Measurements from ENCODE around the gene EEPD1.

The EEPD1 gene

DNA sequence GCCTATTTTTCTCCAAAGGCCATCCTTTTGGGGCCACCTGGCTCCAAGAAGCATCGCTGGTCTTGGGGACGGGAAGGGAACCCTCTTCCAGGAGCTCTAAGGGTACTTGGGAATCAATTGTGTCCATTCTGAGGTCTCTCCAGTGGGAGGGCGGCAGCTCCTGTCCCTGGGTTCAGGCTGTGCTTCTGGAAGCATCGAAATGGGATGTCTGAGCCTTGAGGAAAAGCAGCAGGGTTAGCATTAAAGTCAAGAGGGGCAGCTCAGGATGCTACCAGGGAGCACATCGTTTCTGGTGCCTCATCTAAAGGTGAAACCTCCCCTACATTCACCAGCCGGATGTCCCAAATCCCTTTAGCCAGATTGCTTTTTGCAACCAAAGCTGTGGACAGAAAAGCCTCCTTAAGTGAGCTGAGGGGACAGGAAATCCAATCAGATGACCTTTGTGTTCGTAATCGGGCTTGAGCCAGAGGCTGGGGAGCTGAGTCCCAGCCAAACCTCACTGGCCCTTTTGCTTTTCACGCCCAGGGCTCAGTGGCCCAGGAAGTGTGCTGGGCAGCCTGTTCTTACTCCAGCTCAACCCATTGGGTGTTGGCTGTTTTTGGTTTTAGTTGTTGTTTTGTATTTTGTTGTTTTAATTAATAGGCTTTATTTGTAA is 147.8 kb downstream of the EEPD1 start:
- DNase-seq (ENCODE audit: low spot score): no peak

DNA sequence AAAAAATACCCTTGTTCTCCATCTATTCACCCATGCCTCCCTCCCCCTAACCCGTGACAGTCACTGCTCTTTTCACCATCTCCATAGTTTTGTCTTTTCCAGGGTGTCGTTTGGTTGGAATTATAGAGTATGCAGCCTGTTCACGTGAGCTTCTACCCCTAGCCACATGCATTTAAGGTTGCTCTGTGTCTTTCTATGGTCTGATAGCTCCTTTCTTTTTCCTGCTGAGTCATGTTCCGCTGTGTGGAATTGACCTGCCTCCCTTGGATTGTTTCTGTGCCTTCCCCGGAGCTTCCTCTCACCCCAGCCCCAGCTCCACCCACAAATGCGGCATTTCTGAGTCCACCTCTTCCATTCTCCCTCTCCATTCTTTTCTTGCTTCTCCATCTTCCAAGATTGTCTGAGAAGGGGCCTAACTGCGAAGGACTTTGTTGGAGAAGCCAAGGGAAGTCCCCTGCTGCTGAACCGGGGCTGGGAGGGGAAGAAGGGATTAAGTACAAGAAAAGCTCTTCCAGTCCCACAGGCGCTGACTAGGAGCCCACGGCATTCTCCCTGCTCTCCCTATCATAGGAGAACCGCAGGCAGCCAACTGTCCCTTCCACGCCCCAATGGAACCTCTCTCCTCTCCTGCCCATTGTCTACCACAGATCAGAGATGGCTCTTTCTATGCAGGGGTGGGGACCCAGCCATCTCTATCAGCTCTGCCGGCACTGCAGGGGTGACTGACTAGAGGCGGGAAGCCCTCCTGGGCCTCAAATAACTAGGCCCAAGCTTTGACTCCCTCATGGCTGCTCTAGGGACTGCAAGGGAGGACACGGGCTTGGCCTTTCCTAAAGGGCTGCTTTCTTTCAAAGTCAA is 149.1 kb downstream of the EEPD1 start:
- no peak for DNase-seq (ENCODE audit: low spot score)

DNA sequence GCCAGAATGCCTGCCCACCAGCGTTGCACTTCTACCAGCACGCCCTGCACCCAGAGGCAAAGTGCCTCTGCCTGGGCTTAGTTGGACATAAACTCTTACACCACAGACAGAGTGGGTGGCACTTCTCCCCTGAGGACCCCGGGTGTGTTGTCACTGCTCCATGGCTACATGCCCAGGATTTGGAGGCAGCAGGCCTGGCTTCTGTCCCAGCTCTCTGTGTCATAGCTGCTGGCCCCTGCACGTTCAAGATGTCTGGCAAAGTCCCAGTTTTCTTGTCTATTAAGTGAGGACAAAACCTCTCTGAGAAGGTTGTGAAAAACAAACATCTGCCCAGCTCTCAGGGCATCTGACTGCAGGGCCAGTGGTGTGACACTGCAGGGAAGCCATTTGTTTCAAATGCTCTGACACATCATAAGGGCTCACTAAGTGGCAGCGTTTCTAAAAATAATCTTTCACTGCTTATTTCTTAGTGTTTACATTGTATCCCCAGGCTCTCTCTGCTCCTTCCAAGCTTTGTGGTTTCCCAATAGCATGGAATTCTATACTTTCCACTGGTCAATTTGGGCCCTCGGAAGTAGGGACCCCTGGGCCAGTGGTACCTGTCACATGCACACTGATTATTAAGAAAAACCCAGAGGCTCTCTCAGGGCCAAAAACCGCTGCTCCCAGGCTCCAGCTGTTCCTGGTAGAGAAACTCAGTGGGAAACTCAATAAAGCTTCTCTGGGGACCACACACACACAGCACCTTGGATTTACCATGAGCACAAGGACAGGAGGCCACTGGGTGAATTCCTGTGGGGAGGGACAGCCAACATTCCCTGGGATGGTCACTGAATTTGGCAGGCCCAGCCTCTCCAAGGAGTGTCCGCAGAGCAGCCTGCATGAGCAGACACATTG is 150.4 kb downstream of the EEPD1 start:
- peak; percentile 71 for DNase-seq (ENCODE audit: low spot score)

DNA sequence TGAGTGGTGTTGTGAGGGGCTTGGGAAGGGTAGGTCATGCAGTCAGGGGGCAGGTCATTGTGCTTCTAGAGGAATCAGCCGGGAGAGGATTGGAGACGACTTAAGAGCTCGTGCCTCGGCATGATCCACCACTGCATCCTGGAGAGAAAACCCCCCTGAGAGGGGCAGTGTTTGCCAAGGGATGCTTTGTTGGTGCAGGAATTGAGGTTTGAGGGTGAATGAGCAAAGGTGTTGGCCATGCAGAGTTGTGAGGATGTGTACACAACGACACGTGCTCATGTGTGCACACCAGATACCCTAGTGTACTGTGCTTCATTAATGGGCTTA is 151.0 kb downstream of the EEPD1 start:
- DNase-seq (ENCODE audit: low spot score): no peak

DNA sequence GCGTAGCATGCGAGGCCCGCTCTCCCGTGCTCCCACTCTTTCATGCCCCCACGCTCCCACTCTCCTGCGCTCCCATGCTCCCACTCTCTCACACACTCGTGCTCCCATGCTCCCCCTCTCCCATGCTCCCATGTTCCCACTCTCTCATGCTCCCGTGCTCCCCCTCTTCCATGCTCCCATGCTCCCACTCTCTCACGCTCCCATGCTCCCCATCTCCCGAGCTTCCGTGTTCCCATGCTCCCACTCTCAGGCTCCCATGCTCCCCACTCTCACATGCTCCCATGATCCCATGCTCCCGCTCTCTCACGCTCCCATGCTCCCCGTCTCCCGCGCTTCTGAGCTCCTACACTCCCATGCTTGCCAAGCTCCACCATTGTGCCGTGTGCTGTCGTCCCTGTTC is 152.2 kb downstream of the EEPD1 start:
- no peak for DNase-seq (ENCODE audit: low spot score)

DNA sequence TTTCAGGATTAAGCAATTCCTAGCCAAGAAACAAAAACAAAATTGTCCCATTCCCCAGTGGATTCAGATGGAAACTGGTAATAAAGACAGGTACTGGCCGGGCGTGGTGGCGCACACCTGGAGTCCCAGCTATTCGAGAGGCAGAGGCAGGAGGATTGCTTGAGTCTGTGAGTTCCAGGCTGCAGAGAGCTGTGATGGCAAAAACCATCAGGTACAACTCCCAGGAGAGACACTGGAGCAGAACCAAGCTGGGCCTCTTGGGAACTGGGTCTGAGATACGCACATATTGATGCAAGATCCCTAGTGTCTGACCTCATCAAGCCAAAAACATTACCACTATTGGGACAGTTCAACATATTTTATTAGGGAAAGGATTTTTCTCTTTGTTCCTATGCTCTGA is 152.6 kb downstream of the EEPD1 start:
- no peak for DNase-seq (ENCODE audit: low spot score)

DNA sequence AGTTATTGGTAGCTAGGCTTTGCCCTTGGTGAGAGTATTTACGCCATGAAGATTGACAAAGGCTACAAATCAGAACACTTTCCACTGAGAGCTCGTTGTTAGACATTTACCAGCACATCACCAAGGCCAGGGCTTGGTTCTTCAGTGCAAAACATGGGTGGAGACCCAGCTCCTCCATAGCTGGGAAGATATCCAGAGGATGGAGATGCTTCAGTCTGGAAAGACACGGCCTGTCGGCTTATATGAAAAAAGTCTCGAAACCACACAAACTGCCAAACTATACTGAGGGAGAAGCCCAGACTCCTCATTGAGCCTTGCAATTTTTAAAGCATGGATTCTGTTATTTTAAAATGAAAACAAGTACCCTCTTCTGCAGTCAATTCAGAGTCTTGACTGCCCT is 153.2 kb downstream of the EEPD1 start:
- no peak for DNase-seq (ENCODE audit: low spot score)

DNA sequence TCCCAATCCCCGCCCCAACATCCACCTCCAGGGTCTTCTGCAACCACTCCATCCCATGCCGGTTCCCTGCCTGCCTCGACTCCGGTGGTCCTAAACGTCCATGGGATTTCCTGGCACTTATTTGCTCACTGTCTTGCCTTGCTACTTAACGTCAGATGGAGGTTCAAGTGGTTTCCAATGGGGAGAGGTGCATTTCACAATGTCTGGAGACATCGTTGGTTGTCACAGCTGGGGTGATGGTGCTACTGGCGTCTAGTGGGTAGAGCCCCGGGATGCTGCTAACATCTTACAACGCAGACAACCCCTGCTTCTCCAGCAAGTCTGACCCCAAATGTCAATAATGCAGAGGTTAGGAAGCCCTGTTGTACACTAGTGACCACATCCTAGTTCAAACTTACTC is 153.7 kb downstream of the EEPD1 start:
- DNase-seq (ENCODE audit: low spot score): no peak

DNA sequence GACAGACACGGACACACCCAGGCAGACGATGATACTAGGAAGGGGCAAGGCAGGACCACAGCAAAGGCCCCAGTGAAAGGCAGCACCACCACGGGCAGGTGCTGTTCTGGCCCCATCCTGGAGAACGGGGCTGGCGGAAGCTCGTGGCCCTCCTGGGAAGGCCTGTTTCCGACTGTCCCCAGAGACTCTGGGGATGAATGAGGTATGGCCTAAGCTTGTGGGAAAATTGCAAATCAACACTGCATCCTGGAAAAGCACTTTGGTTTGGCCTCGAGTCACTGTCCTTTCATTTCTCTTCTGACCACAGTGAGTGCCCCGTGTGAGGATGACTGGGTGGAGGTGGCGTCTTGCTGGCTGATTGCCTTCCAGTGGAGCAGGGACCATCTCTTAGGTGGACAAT is 155.0 kb downstream of the EEPD1 start:
- no peak for DNase-seq (ENCODE audit: low spot score)

DNA sequence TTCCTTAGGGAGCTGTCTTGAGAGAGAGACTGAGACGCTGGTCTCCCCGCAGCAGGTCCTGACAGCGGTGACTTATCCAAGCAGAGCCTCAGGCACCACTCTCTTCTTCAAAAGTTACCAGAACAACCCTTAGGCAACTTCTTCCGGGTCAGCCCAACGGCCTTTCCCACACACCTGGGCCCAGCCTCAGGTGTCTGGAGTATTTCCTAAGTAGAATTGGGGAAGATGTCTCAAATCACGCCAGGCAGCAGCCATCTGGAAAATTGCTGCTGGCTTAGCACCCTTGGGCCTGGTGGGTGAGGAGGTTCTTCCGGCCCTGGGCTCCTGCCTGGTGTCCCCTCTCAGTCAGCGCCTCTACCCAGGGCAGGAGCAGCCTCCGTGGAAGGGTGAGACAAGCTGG is 156.2 kb downstream of the EEPD1 start:
- no peak for DNase-seq (ENCODE audit: low spot score)

DNA sequence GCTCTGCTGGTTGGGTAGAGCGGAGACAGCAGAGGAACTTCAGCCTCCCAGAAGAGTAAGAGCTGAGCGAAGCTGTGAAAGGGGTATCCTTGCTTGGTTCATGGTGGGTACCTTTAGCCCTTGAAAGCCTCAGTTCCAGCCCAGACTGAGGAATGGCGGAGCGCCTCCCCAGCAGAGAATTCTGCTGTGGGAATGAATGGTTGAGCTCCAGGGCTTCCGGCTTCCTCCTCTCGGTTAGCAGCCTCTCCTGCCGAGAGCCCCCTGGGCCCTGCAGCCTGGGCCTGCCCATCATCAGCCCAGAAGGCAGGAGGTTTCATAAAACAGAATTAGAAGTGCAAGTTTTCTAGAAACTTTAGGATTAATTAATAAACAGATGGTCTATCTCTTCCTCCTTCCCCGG is 156.7 kb downstream of the EEPD1 start:
- DNase-seq (ENCODE audit: low spot score): no peak

DNA sequence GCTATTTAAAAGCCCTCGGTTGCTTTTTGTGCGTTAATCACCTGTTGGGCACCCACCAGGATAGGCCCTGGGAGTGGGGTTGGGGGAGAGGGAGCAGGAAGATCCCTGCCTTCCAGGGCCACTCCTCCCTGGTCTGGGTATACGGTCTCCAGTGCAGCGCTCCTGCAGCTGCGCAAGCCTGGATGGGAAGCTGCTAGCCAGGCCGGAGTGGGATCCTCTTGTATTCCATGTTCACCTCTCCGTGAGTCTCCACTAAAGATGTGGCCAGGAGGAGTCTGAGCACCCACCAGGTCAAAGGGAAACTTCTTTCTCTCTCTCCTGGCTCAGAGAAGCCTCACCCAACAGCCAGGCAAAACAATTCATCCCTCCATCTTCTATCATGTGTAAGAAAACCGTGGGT is 157.8 kb downstream of the EEPD1 start:
- no peak for DNase-seq (ENCODE audit: low spot score)

DNA sequence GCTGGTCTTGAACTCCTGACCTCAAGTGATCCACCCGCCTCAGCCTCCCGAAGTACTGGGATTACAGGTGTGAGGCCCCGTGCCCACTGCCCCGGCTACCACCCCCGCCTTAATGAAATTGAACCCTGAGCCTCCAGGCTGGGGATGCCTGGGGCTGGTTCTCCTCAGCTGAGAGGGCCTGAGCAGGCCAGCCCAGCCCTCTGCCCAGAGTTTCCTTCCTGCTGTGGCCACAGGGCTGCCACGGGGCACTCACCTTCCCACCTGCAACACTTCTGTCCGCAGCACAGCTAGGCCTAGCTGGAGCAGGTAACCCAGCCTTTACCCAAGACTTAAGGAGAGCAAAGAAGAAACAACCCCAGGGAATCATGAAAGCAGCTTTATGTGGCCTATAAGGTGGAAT is 158.5 kb downstream of the EEPD1 start:
- DNase-seq (ENCODE audit: low spot score): no peak

DNA sequence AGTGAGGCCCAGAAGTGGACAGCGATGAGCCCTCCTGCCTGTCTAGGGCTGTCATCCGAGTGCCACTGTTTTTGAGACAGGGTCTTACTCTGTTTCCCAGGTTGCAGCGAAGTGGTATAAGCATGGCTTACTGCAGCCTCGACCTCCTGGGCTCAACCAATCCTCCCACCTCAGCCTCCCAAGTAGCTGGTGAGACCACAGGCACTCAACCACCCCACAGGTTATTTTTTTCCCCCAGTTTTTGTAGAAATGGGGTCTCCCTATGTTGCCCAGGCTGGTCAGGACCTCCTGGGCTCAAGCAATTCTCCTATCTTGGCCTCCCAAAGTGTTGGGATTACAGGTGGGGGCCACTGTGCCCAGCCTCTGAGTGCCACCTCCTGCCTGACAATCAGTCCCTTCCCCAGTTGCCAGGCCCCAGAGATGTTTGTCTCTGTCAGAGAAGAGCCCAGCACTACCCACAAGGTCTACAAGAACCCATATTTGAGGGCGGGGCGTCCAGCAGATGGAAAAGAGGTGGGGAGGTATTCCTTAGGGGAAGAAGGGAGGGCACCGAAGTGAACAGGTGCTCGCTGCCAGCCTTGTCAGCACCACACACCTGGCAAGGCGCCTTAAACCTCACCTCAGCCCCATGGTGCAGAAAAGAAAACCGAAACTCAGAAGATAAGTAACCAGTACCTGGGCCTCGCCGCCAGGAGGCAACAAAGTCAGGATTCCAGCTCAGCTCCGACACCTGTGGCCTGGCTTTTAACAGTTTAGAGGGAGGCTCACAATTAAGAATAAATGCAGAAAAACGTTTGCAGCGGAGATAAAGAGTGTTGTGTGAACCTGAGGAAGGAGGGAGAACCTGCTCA is 159.2 kb downstream of the EEPD1 start:
- no peak for DNase-seq (ENCODE audit: low spot score)

DNA sequence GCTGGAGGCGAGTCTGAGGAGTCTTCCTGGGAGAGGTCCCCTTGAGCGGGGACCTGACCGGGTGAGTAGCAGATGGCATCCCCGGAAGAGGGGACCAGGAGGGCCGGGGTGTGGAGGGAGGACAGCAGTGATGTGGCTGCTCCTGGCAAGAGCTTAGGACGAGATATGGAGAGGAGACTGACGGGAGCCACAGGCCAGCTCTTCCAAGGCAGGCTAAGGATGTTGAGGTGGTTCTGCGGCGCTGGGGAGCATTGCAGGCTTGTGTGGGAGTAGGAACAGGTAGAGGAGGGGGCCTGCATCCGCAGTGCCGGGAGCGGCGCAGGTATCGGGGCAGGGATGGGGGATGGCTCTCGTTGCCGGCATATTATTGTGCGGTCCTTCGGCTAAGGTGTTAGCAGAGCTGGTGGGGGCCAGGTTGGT is 159.9 kb downstream of the EEPD1 start:
- DNase-seq (ENCODE audit: low spot score): no peak

DNA sequence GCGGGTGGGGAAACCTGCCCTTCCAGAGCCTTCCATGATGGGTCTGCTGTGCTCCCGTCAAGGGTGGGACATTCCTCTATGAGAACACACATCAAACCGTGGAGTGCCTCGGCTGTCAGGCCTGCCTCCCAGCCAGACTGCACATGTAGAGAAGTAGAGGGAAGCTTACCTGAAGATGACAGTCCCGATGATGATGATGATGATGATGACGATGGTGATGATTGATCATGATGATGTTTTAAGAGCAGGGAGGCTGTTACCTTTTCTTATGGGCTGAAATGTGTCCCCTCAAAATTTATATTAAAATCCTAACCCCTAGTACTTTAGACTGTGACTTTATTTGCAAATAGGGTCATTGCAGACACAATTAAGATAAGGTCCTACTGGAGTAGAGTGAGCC is 160.6 kb downstream of the EEPD1 start:
- DNase-seq (ENCODE audit: low spot score): no peak

DNA sequence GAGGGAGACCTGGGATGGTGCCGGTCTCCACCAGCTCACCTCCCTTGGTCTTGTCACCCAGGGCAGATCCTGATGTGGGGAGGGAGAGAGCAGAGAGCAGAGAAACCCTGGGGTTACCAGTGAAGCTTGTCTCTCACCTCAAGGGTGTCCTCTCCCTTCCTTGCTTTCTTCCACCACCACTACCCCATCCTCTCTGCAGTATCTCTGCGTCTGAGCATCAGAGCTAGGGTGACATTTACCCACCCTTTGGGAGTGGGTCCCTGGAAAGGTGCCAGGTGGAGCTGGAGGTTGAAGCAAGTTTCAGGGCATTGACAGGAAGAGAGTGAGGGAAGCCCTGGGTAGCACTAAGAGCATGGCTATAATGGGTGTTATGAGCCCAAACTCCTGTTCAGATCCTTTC is 161.4 kb downstream of the EEPD1 start:
- DNase-seq (ENCODE audit: low spot score): no peak

DNA sequence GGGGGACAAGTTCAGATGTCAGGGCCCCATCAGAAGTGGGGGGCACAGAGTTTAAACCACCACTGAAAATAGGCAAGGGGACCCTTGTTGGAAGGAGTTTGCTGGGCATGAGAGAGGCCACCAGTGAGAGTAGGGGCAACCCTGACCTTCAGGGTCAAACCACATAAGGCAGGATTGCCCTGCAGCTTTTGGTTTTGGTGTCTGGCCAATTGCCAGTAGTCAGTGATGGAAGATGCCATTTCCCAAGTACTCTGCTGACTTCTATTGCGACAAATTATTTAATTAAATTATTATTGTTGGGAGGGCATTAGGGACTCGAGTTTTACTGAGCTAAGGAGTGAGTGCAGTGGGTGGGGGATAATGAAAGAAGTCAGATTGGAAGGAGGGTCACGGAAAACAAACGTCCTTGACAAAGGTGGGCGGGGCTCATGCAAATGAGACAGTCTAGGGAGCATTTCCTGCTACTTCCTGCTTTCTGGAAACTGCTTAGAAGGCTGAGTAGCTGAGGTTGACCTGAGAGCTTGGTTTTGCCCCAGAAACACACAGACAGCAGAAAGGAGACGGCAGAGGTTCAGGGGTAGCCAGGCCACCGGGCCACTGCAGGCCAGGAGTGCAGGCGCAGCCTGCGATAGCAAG is 162.4 kb downstream of the EEPD1 start:
- peak; percentile 25 for DNase-seq (ENCODE audit: low spot score)

DNA sequence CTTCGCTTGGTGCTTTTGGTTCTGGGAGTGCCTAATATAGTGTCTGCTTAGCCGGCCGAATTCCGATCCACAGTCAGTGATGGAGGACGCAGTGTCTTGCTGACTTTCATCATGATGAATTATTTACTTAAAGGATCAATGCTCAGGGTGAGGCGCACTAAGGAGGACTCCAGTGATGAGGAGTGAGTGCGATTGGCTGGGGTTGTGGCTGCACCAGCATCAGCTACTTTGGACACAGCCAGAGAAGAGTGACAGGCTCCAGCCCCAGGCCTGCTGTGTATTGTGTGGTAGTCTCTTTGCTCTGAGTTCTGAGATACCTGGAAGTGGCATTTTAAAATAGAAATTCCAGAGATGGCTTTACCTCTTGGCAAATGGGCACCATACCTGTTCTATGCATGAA is 163.3 kb downstream of the EEPD1 start:
- no peak for DNase-seq (ENCODE audit: low spot score)

DNA sequence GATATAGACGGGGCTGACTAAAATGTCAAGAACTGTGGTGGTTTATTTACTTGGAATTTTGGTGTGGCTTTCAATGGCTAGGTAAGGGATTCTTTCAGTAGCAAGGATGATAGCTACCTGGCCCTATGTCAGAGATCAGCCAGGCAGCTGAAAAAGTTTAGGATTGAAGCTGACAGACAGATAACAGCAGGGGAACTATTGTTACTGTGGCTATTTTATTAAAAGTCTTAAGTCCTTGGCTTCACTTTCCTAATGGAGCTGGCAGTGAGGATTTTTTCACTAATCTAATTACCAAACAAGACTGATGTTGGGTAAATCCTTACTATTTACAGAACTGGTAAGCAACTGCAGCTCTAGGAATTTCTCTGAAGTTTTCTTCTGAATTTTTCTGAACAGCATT is 164.2 kb downstream of the EEPD1 start:
- no peak for DNase-seq (ENCODE audit: low spot score)

DNA sequence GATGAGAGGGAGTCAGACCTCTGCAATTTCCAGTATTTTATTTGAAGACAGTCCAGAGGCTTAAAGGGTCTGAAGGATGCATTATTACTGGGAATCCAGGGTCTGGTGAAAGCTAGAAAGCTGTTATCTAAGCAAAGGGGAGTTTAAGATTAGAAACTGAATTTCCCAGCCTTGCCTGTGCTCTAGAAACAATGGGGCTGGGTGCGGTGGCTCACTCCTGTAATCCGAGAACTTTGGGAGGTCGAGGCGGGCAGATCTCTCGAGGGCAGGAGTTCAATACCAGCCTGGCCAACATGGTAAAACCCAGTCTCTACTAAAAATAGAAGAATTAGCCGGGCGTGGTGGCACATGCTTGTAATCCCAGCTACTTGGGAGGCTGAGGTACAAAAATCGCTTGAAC is 165.1 kb downstream of the EEPD1 start:
- no peak for DNase-seq (ENCODE audit: low spot score)

All from COLO829 (cell line).